NCI-H446 (cell line): Measurements from ENCODE around the gene OSBPL2.

ENCODE experiments used
- DNase-seq, 2 experiments: peaks; one replicate each; lab custom pipeline; 2025; lab: John Stamatoyannopoulos, UW

The OSBPL2 gene

GRCh38 chr20:62313021-62313420 lies 74.7 kb downstream of the OSBPL2 start:
- DNase-seq: no peak

DNA sequence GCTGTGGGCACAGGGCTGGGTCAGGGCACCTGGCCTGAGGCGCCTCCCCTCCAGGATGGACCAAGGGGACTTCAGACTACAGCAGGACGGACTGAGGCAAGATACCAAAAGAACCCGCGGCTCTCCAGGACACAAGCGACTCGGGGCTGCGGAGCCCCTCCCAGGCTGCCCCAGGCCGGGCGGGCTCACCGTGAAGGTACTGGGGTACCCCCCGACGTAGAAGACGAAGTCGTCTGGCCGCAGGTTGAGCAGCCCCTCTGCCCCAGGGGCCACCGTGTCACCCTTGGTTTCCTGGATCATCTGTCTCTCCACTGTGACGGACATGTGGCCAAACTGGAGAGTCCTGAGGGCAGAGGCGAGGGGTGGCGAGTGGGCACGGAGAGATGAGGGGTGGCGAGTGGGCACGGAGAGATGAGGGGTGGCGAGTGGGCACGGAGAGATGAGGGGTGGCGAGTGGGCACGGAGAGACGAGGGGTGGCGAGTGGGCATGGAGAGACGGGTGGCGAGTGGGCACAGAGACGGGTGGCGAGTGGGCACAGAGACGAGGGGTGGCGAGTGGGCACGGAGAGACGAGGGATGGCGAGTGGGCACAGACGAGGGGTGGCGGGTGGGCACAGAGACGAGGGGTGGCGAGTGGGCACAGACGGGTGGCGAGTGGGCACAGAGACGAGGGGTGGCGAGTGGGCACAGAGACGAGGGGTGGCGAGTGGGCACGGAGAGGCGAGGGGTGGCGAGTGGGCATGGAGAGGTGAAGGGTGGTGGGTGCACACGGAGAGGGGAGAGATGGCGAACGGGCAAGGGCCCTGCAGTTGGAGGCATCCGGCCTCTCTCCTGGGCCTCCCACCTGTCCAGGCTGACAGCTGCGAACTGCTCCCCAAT lies 75.4 kb downstream of the OSBPL2 start:
- no peak for DNase-seq

DNA sequence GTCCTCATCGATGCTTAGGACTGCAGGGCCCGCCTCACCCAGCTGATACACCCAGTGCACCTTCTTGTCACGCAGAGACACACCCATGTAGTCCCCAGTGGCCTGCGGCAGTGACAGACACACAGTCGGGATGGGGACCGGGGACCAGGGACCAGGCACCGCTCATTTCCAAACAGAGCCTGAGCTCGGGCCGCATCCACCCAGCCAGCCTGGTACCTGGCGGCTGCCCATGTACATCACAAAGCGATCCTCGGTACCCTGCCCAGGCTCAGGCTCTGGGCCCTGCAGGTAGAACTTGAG lies 76.0 kb downstream of the OSBPL2 start:
- DNase-seq: no peak

DNA sequence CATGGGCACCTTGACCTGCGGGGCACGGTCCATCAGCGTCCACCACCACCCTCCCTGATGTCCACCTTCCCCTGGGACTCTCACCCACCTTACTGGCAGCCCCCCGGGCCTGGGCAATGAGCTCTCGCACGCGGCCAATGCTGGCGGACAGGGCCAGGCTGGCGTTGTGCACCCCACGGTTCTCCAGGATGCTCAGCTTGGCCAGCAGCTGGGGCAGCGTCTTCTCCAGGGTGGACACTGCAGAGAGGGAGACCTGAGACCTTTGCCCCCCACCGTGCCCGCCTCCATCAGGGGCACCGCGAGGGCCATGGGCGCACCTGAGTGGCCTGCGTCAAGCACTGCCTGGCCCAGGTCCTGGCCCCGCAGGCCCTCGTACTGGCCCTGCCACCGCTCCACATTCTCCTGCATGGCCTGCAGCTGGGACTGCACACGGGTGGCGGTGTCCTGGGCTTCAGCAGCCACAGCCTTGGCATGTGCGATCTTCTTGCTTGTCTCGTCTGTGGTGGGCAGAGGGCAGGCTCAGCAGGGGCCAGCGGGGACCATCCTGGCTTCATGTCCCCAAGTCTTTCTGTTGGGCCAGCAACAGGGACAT lies 76.5 kb downstream of the OSBPL2 start:
- no peak for DNase-seq

- no peak for DNase-seq
These were observed 77.5 kb downstream of the OSBPL2 start for GRCh38 chr20:62315773-62316172.

- no peak for DNase-seq
These were observed 78.2 kb downstream of the OSBPL2 start for GRCh38 chr20:62316331-62317166.

DNA sequence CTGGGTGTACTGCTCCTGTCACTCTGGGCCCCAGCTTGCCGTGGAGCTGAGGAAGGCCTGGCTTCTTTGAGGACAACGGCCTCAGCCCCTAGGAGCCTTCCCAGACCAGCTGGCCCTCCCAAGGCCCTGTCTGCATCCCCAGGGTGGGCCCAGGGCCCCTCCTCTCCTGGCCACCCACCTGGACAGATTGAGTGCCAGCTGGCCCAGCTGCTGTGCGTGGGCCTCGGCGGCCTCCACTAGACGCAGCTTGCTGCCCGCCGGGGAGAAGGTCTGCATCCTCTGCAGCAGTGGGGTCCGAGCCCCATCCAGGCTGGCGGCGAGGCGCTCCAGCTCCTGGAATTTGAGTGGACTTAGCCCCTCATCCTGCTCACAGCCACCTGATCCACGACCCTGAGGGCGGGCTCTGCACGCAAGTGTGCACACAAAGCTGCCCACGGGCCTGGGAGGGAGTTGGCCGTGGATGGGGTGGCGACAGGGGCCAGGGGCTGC lies 78.9 kb downstream of the OSBPL2 start:
- DNase-seq: no peak

GRCh38 chr20:62318400-62319345 lies 80.4 kb downstream of the OSBPL2 start:
- DNase-seq: no peak

GRCh38 chr20:62319346-62319909 lies 81.1 kb downstream of the OSBPL2 start:
- no peak for DNase-seq

DNA sequence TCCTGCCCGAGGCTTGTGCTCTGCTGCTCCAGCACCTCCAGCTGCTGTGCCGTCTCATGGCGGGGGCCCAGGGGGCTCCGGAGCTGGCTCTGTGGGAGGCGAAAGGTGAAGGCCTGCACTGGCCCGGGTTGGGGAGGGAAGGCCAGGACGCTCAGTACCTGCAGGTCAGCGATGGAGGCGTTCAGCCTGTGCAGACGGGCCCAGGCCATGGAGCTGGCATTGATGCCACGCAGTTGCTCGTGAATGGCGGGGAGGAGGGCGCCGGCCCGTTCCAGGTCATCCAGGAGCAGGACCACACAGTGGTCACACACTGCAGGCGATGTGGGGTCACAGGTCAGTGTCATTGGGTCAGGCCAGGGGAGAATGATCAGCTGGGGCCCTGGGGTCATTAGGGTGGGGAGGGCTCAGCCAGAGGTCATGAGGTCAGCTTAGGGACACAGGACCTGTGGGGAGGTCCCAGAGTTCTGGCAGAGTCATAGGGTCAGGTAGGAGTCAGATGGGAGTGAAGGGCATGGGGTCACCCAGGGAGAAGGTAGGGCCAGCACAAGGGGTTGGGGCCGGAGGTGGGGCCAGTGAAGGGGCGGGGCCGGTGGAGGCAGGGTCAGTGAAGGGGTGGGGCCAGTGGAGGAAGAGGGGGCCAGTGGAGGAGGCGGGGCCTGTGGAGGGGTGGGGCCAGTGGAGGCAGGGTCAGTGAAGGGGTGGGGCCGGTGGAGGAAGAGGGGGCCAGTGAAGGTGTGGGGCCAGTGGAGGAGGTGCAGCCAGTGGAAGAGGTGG lies 82.4 kb downstream of the OSBPL2 start:
- DNase-seq: no peak

DNA sequence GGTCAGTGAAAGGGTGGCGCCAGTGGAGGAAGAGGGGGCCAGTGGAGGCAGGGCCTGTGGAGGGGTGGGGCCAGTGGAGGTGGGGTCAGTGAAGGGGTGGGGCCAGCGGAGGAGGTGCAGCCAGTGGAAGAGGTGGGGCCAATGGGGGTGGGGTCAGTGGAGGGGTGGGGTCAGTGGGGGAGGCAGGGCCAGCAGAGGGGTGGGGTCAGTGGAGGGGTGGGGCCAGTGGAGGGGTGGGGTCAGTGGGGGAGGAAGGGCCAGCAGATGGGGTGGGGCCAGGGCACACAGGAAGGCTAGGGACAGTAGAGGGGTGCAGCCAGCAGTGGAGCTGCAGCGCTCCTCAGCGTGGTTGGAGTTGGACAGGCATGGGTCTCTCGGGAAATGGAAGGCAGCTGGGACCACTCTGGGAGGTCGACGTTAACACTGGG lies 83.2 kb downstream of the OSBPL2 start:
- DNase-seq: no peak

DNA sequence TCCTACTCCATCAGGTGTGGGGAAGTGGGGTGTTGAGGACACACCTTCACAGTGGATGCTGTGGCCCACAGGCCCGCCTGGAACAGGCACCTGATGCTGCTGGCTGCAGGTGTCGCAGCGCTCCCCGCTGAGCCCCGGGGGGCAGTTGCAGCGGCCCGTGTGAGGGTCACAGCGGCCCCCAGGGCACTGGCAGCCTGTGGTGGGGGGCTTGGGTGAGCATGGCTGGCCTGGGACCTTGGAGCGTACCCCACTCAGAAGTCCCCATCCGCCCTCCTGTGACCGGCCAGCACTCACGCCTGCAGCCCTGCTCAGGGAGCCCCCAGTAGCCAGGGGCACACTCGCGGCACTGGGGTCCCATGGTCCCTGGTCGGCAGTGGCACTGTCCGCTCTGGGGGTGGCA lies 83.7 kb downstream of the OSBPL2 start:
- no peak for DNase-seq

GRCh38 chr20:62322492-62323041 lies 84.2 kb downstream of the OSBPL2 start:
- DNase-seq: no peak

DNA sequence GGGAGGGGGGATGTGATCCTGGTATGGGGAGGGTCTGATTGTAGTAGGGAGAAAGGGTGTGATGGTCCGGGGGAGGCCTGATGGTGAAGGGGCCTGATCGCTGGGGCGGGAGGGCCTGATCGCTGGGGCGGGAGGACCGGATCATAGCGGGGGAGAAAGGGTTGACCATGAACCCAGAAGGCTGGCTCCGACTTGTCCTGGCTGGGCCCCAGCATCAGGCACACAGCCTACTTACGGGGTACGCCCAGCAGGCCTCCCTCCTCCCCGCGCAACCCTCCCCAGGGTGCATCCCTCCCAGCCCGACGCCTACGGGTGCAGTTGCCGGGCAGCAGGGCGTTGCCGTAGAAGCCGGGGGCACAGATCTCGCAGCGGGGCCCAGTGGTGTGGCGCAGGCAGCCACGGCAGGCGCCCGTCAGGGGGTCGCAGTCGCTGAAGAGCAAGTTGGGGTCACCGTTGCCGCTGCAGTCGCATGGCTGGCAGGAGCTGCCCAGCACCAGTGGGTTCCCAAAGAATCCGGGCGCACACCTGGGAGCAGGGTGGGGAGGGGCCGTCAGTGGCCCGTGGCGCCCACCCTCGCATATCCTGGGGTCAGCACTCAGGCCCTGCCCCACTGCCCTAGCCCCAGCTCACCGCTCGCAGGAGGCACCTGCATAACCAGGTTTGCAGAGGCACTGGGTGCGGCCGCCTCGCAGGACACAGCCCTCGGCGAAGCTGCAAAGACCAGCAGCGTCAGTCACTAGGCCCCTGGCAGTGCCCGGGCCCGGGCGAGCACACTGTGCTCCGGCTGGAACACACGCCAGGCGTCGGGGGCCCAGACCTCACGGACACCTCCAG lies 85.0 kb downstream of the OSBPL2 start:
- no peak for DNase-seq

- no peak for DNase-seq
These were observed 85.9 kb downstream of the OSBPL2 start for GRCh38 chr20:62323980-62324906.

GRCh38 chr20:62325172-62325905 lies 87.0 kb downstream of the OSBPL2 start:
- DNase-seq: no peak

DNA sequence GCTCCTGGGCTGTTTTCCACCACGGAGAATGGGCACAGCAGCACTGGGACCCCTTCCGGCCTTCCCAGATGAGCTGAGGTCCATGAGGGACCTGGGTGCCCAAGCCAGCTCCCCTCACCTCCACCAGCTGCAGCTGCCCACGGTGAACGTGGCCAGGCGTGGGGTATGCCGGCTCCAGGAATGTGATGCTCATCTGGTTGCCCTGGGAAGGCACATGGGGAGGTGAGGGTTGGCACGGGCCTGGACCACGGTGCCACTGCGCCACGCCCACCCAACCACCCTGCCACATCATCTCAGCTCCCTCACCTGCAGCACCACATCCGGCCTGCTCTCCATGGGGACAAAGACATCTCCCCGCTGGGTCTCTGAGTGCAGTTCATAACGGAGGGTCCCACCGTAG lies 88.2 kb downstream of the OSBPL2 start:
- no peak for DNase-seq
